ENCODE measurements around the gene EPM2A. TPM values are rescaled to one million over a fixed set of nuclear protein-coding genes. Genes with fewer than 3 reads are reported as not detected.

The EPM2A gene
- total and polyA plus RNA-seq, 11 donors, result 13.1 to 52.7 (median 39.8) TPM

DNA sequence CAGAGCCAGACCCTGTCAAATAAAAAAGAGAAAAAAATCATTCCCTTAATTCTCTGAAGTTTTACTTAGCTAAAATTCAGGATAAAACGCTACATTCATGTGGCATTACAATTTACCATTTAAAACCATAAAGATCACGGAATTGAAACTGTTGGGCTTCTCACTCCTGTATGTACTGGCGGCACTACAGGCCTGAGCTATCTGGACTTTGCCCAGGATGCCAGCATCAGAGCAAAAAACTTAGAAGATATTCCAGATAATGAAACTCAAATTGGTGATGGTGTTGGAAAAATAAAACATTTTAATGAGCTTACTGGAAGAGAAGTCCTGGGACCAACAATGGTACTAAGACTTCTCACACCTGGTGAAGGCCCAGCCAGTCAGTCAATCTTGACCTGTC, 14.2 kb downstream of the EPM2A start:
- DNase-seq (no peak), ATAC-seq (no peak)
- Histone ChIP-seq H3K27me3 (no peaks in the 10 kb centered on the region), H3K27ac (no peak overlapping the region), H3K4me3 (no peak overlapping the region), H3K9me3 (peaks cover 0 to 24% (median 0%) of the 10 kb centered on the region in 12 donors), H3K4me1 (peaks cover 0 to 6% (median 0%) of the 10 kb centered on the region in 12 donors), H3K36me3 (peaks cover 0 to 11% (median 0%) of the 10 kb centered on the region in 9 donors)
- intact Hi-C loops (cut with DNase I), result no loop called here
- 95 to 99% (median 96%) methylated on average over 3 of the region's 3 CpGs for WGBS, 4 donors
- TF ChIP-seq, protein P1, sequence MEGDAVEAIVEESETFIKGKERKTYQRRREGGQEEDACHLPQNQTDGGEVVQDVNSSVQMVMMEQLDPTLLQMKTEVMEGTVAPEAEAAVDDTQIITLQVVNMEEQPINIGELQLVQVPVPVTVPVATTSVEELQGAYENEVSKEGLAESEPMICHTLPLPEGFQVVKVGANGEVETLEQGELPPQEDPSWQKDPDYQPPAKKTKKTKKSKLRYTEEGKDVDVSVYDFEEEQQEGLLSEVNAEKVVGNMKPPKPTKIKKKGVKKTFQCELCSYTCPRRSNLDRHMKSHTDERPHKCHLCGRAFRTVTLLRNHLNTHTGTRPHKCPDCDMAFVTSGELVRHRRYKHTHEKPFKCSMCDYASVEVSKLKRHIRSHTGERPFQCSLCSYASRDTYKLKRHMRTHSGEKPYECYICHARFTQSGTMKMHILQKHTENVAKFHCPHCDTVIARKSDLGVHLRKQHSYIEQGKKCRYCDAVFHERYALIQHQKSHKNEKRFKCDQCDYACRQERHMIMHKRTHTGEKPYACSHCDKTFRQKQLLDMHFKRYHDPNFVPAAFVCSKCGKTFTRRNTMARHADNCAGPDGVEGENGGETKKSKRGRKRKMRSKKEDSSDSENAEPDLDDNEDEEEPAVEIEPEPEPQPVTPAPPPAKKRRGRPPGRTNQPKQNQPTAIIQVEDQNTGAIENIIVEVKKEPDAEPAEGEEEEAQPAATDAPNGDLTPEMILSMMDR (IDR thresholded peaks at IDR 0.05), result no peak
- TF ChIP-seq POLR2A (IDR thresholded peaks at IDR 0.05), result no peak

DNA sequence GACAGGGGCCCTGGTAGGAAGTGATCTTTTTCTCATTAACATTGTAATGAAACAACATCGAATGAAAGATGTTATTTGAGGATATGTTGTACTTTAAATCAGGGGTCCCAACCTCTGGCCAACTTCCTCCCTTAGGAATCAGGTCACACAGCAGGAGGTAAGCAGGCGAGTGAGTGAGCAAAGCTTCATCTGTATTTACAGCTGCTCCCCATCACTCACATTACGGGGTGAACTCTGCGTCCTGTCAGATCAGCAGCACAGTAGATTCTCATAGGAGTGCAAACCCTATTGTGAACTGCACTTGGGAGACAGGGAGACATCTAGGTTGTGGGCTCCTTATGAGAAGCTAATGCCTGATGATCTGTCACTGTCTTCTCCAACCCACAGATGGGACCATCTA, 19.9 kb downstream of the EPM2A start:
- no peak for TF ChIP-seq POLR2A (IDR thresholded peaks at IDR 0.05)
- TF ChIP-seq, protein P1 (IDR thresholded peaks at IDR 0.05), result no peak
- H3K4me3 ChIP-seq, result no peak overlapping the region
- ATAC-seq (no peak), DNase-seq (no peak)
- peaks cover 0 to 10% (median 0%) of the 10 kb centered on the region in 9 donors for H3K36me3 ChIP-seq
- 62 to 89% (median 72%) methylated on average over 4 of the region's 4 CpGs for WGBS, 4 donors
- no peaks in the 10 kb centered on the region for H3K4me1 ChIP-seq
- H3K27me3 ChIP-seq, result no peaks in the 10 kb centered on the region
- intact Hi-C loops (cut with DNase I), result no loop called here
- peaks cover 0 to 12% (median 0%) of the 10 kb centered on the region in 12 donors for H3K9me3 ChIP-seq
- H3K27ac ChIP-seq, result no peak overlapping the region

DNA sequence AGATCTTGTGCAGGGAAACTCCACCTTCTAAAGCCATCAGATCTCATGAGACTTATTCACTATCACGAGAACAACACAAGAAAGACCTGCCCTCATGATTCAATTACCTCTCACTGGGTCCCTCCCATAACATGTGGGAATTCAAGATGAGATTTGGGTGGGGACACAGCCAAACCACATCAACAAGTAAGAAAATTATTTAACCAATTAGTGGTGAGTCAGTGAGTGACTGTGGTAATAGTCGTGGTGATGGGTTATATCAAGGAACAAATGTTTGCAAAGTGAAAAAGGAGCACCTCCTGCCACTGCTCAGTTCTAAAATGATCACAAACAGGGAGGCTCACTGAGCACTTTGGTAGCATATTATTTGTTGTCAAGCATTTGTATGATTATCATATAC, 20.6 kb downstream of the EPM2A start:
- WGBS, 4 donors, result 72 to 98% (median 83%) methylated on average over 2 of the region's 2 CpGs
- DNase-seq (no peak), ATAC-seq (no peak)
- Histone ChIP-seq H3K4me3 (no peak overlapping the region), H3K4me1 (no peaks in the 10 kb centered on the region), H3K27me3 (no peaks in the 10 kb centered on the region), H3K36me3 (peaks cover 0 to 3% (median 0%) of the 10 kb centered on the region in 9 donors), H3K9me3 (peaks cover 0 to 12% (median 0%) of the 10 kb centered on the region in 12 donors), H3K27ac (no peak overlapping the region)
- intact Hi-C loops (cut with DNase I), result no loop called here
- TF ChIP-seq POLR2A (IDR thresholded peaks at IDR 0.05), result no peak
- TF ChIP-seq, protein P1 (IDR thresholded peaks at IDR 0.05), result no peak

DNA sequence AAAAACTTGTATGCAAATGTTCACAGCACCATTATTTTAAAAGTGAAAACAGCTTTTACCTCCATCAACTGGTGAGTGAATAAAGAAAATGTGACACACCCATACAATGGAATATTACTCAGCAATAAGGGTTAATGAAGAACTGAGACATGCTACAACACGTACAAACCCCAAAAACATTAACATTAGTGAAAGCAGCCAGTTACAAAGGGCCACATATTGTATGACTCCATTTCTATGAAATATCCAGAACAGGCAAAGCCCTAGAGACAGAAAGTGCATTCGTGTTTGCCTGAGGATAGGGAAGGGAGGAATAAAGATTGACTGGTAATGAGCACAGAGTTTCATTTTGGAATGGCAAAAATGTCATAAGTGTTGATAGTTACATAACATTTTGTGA, 21.5 kb downstream of the EPM2A start:
- peaks cover 0 to 12% (median 0%) of the 10 kb centered on the region in 12 donors for H3K9me3 ChIP-seq

More for the DNA sequence above, 21.5 kb downstream of the EPM2A start:
- Histone ChIP-seq H3K4me3 (no peak overlapping the region), H3K4me1 (no peaks in the 10 kb centered on the region), H3K36me3 (peaks cover 0 to 2% (median 0%) of the 10 kb centered on the region in 9 donors), H3K27me3 (no peaks in the 10 kb centered on the region), H3K27ac (no peak overlapping the region)
- ATAC-seq (no peak), DNase-seq (no peak)
- no peak for TF ChIP-seq POLR2A (IDR thresholded peaks at IDR 0.05)
- TF ChIP-seq, protein P1 (IDR thresholded peaks at IDR 0.05), result no peak
- 79 to 88% (median 84%) methylated on average over 2 of the region's 2 CpGs for WGBS, 4 donors
- intact Hi-C loops (cut with DNase I), result no loop called here
